ENCODE data around the gene ZYX.

Gene ZYX

DNA sequence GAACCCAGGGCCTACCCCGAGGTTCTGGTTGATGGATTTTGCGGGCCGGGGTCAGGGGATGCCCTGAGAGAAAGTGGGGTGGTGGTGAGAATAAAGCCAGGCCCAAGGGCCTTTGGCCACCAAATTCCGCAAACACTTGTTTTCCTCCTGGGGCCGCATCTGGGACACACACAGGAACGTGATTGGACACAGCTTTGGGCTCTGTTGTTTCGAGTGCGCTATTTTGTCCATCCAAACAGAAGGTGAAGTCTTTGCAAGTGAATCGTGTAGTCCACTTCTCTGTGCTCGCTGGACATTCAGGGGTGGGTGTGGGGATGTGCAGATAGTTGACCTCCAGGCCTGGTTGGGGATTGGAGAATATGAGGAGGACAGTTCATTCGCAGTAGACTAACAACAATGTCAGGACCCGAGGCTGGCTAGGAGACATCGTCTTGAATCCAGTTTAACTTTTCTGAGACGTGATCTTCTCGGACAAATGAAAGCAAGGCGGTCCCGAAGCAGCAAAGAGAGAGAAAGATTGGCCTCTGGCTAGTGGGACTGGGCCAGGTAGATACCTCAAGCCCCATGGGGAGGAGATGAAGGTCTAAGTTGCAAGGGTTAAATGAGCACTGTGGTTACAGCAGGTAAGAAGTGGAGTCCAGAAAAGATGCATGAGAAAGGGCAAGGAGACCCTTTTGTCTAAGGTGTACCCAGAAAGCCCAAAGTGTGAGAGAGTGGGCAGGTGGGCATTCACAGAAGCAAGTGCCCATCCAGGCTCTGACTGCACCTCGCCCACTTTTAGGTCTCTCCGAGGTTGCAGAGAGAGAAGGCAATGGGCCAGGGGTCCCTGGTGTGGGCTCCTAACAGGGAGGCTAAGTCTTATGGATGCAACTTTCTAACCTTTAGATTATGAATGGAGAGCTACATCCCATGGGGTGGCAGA lies 17.9 kb upstream of the ZYX start:
- Histone ChIP-seq H3K36me3 (ENCODE audit: control insufficient read depth, insufficient read depth, low read length, severe bottlenecking) (no peaks in the 10 kb centered on the region), H3K9ac (ENCODE audit: low read length) (peak overlapping the region; percentile 1), H3K4me1 (ENCODE audit: control insufficient read depth, insufficient read depth, low read length) (no peaks in the 10 kb centered on the region), H3K27me3 (replicated peaks; ENCODE audit: control insufficient read depth, insufficient read depth, low read length) (peaks cover 8% of the 10 kb centered on the region), H3K9me3 (ENCODE audit: control insufficient read depth, low read length) (no peaks in the 10 kb centered on the region), H3K4me3 (ENCODE audit: low read length) (peak overlapping the region; percentile 53)
- DNase-seq (ENCODE audit: low read depth): no peak

DNA sequence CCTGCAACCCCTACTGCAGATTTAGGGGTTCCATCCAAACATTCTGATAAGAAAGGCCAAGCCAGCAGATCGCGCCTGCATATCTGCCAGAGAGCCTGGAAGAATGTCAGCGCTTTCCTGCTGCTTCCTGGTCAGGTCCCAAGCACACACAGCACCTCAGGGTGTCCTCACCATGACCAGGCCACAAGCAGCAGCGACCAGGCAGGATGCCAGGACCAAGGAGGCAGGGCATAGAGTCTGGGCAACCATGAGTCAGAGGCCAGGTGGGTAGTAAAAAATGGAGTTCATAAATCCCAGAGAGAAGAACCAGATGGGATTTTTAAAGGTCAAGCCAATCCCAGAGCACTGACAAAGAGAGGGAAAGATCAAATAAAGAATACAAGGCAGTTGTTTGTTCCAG lies 13.2 kb upstream of the ZYX start:
- DNase-seq (ENCODE audit: low read depth): no peak
- Histone ChIP-seq H3K4me3 (ENCODE audit: low read length) (no peak overlapping the region), H3K4me1 (ENCODE audit: control insufficient read depth, insufficient read depth, low read length) (no peaks in the 10 kb centered on the region), H3K27me3 (replicated peaks; ENCODE audit: control insufficient read depth, insufficient read depth, low read length) (peaks cover 7% of the 10 kb centered on the region), H3K36me3 (ENCODE audit: control insufficient read depth, insufficient read depth, low read length, severe bottlenecking) (no peaks in the 10 kb centered on the region), H3K9me3 (ENCODE audit: control insufficient read depth, low read length) (no peaks in the 10 kb centered on the region), H3K9ac (ENCODE audit: low read length) (no peak overlapping the region)

DNA sequence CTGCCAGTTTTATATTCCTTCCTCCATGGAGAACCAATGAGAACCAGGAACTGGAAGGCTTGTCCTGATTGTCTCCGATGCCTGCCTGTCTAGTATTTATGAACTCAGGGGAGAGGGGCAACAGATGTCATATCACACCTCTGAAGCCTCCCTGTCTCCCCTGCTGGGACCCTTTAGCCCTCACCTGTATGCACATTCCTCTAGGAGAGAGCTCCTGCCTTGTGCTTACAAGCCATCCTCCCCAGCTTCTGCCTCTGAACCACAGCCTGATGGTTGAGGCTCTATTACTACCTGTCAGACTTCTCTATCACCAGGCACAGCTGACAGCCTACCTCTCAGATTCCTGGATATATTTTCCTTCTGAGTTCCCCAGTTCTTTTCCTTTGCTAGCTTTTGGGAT lies 12.8 kb upstream of the ZYX start:
- Histone ChIP-seq H3K27me3 (replicated peaks; ENCODE audit: control insufficient read depth, insufficient read depth, low read length) (peaks cover 3% of the 10 kb centered on the region), H3K4me1 (ENCODE audit: control insufficient read depth, insufficient read depth, low read length) (no peaks in the 10 kb centered on the region), H3K9ac (ENCODE audit: low read length) (no peak overlapping the region), H3K4me3 (ENCODE audit: low read length) (no peak overlapping the region), H3K9me3 (ENCODE audit: control insufficient read depth, low read length) (no peaks in the 10 kb centered on the region), H3K36me3 (ENCODE audit: control insufficient read depth, insufficient read depth, low read length, severe bottlenecking) (no peaks in the 10 kb centered on the region)
- no peak for DNase-seq (ENCODE audit: low read depth)

DNA sequence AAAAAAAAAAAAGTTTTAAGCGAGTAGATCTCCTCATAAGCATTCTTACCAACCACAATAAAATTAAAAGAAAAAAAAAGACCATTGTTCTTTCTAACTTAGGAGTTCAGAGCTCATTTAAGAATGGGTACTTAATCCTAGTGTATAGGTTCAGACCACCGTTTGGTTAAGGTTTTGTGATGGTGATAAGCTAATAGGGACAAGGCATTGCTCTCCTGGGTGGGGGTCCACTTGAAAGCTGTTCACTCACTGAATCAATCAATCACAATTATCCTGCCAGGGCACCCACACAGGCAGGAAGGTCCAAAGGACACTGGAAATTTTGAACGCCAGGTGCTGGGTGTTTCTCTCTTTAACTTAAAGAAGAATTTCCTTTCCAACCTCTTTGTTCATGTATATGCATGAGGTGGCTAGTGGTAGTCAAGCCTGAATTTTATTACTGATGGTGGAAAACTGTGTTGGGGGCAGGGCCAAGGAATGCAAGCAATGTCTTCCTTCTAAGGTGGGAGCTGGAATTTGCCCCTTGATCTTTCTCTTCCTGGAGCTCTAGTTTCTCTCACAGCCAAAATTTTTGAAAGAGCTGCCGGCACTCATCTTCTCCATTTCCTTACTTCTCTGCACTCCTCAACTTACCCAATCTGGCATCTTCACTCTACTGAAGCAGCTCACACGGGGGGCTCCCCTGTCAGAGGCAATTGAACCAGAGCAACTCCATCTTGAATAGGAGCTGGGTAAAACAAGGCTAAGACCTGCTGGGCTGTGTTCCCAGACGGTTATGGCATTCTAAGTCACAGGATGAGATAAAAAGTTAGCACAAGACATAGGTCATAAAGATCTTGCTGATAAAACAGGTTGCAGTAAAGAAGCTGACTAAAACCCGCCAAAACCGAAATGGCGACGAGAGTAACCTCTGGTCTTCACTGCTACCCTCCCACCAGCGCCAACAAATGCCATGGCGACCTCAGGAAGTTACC lies 11.2 kb upstream of the ZYX start:
- H3K9me3 ChIP-seq (ENCODE audit: control insufficient read depth, low read length): no peaks in the 10 kb centered on the region
- no peak overlapping the region for H3K9ac ChIP-seq (ENCODE audit: low read length)
- H3K4me1 ChIP-seq (ENCODE audit: control insufficient read depth, insufficient read depth, low read length): no peaks in the 10 kb centered on the region
- no peaks in the 10 kb centered on the region for H3K27me3 ChIP-seq (replicated peaks; ENCODE audit: control insufficient read depth, insufficient read depth, low read length)
- no peaks in the 10 kb centered on the region for H3K36me3 ChIP-seq (ENCODE audit: control insufficient read depth, insufficient read depth, low read length, severe bottlenecking)
- no peak overlapping the region for H3K4me3 ChIP-seq (ENCODE audit: low read length)
- DNase-seq (ENCODE audit: low read depth): no peak

DNA sequence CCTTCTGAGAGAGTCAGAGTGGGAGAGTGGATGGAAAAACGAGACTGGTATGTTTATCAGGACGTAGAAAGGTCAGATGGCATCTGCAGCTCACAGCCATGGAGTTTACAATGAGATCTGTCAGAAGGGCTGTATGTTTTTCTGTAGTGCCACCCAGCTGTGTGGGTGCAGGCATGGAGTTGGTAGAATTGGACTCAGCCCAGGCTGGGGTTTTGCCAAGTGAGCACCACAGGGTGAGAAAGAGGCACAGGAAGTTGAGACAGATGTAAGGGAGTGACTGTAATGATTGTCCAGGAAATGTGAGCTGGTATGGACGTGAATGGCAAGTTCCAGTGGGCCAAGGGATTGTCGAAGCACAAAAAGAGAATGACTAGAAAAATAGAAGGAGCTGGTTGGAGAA lies 9.1 kb upstream of the ZYX start:
- Histone ChIP-seq H3K4me1 (ENCODE audit: control insufficient read depth, insufficient read depth, low read length) (no peaks in the 10 kb centered on the region), H3K27me3 (replicated peaks; ENCODE audit: control insufficient read depth, insufficient read depth, low read length) (no peaks in the 10 kb centered on the region), H3K9ac (ENCODE audit: low read length) (no peak overlapping the region), H3K9me3 (ENCODE audit: control insufficient read depth, low read length) (no peaks in the 10 kb centered on the region), H3K4me3 (ENCODE audit: low read length) (no peak overlapping the region), H3K36me3 (ENCODE audit: control insufficient read depth, insufficient read depth, low read length, severe bottlenecking) (no peaks in the 10 kb centered on the region)
- no peak for DNase-seq (ENCODE audit: low read depth)

DNA sequence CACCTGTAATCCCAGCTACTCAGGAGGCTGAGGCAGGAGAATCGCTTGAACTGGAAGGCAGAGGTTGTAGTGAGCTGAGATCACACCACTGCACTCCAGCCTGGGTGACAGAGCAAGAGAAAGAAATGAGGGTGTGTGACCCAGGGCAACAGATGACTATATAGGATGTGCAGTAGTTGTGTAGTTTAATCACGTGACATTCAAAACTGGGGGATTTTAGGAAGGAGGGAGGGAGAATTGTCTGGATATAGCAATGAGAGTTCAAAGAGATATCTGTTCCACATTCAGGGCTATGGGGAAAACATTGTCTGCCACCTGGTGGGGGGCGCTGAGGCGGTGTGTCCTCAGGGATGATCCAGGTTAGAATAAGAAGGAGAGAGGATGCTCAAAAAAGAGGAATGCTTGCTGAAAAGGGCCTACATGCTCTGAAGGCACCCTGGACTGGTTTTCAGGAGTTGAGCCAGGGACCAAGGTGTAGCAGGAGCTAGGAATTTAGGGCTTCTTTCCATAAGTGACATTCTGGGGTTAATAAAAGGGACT lies 7.8 kb upstream of the ZYX start:
- Histone ChIP-seq H3K9ac (ENCODE audit: low read length) (no peak overlapping the region), H3K36me3 (ENCODE audit: control insufficient read depth, insufficient read depth, low read length, severe bottlenecking) (no peaks in the 10 kb centered on the region), H3K9me3 (ENCODE audit: control insufficient read depth, low read length) (no peaks in the 10 kb centered on the region), H3K4me3 (ENCODE audit: low read length) (no peak overlapping the region), H3K27me3 (replicated peaks; ENCODE audit: control insufficient read depth, insufficient read depth, low read length) (no peaks in the 10 kb centered on the region), H3K4me1 (ENCODE audit: control insufficient read depth, insufficient read depth, low read length) (no peaks in the 10 kb centered on the region)
- no peak for DNase-seq (ENCODE audit: low read depth)

DNA sequence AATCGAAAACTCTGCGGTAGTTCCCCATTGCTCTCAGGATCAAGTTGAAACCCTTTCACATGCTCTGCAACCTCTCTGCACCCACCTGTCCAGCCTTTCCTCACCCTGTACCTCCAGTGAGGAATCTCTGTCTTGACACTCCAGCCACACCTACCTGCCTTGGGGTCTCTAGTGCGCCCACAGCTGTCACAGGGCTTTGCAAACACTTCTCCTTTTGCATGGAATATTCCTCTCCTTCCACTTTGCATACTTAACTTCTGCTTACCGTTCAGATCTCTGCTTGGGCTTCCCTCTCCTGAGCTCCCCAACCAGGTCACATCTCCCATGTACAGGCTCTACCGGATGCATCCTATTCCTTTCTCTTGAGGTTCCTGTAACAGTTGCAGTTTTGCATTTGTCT lies 6.6 kb upstream of the ZYX start:
- Histone ChIP-seq H3K27me3 (replicated peaks; ENCODE audit: control insufficient read depth, insufficient read depth, low read length) (no peaks in the 10 kb centered on the region), H3K9me3 (ENCODE audit: control insufficient read depth, low read length) (no peaks in the 10 kb centered on the region), H3K9ac (ENCODE audit: low read length) (no peak overlapping the region), H3K4me1 (ENCODE audit: control insufficient read depth, insufficient read depth, low read length) (peaks cover 11% of the 10 kb centered on the region), H3K4me3 (ENCODE audit: low read length) (no peak overlapping the region), H3K36me3 (ENCODE audit: control insufficient read depth, insufficient read depth, low read length, severe bottlenecking) (no peaks in the 10 kb centered on the region)
- DNase-seq (ENCODE audit: low read depth): no peak

DNA sequence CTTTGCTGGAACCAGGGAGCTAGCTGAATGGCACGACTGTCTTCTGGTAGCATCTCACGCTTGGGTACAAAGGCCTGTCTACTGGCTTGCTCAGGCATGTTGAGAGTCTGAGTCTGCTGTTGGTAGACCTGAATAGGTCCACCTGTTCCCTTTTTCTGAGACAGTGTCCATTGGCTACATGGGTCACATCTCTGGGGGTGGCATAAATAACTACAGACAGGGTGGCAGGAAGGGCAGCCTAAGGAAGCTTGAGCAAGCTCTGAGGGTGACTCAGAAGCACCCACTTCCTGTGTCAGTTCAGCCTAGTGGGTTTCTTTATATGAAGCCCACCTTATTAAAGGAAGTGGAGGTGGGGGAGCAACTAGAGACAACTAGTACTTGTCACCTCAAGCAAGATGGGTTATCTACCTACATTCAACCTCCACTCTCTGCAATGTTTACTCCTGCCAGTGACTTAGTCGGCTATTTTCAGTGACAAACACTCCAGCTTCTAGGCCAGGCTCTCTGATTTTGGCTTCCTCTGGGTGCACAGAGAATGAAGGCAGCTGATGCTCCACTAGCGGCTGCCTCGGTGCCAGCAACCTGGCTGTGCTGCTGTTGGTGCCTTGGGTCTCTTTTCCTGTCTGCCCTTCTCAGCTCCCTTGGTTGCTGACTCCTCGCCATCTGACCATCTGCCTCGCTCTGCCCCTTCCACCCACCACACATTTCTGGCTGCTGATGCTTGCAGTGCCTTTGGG lies 5.7 kb upstream of the ZYX start:
- Histone ChIP-seq H3K9ac (ENCODE audit: low read length) (no peak overlapping the region), H3K4me1 (ENCODE audit: control insufficient read depth, insufficient read depth, low read length) (peaks cover 16% of the 10 kb centered on the region), H3K36me3 (ENCODE audit: control insufficient read depth, insufficient read depth, low read length, severe bottlenecking) (no peaks in the 10 kb centered on the region), H3K27me3 (replicated peaks; ENCODE audit: control insufficient read depth, insufficient read depth, low read length) (no peaks in the 10 kb centered on the region), H3K4me3 (ENCODE audit: low read length) (no peak overlapping the region), H3K9me3 (ENCODE audit: control insufficient read depth, low read length) (no peaks in the 10 kb centered on the region)
- DNase-seq (ENCODE audit: low read depth): no peak

DNA sequence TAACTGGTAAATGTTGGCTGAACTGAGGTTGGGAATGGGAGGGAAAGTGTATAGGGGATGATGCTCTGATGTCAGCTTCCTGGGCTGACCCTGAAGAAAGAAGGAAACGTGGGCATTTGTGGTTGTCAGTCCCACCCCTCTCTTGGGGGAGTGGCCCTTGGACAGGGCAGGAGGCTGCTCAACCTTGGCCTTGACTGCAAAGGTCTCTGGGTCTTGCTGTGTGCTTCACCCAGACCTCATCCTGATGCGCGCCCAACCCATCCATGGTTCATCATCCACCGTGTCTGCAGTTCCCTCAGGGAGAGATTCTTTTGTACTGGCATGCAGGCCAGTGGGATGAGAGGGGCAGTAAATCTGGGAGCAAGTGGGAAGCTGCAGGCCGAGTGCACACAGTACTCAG lies 4.7 kb upstream of the ZYX start:
- Histone ChIP-seq H3K36me3 (ENCODE audit: control insufficient read depth, insufficient read depth, low read length, severe bottlenecking) (no peaks in the 10 kb centered on the region), H3K9ac (ENCODE audit: low read length) (no peak overlapping the region), H3K4me3 (ENCODE audit: low read length) (no peak overlapping the region), H3K27me3 (replicated peaks; ENCODE audit: control insufficient read depth, insufficient read depth, low read length) (no peaks in the 10 kb centered on the region), H3K9me3 (ENCODE audit: control insufficient read depth, low read length) (no peaks in the 10 kb centered on the region), H3K4me1 (ENCODE audit: control insufficient read depth, insufficient read depth, low read length) (peaks cover 16% of the 10 kb centered on the region)
- no peak for DNase-seq (ENCODE audit: low read depth)

DNA sequence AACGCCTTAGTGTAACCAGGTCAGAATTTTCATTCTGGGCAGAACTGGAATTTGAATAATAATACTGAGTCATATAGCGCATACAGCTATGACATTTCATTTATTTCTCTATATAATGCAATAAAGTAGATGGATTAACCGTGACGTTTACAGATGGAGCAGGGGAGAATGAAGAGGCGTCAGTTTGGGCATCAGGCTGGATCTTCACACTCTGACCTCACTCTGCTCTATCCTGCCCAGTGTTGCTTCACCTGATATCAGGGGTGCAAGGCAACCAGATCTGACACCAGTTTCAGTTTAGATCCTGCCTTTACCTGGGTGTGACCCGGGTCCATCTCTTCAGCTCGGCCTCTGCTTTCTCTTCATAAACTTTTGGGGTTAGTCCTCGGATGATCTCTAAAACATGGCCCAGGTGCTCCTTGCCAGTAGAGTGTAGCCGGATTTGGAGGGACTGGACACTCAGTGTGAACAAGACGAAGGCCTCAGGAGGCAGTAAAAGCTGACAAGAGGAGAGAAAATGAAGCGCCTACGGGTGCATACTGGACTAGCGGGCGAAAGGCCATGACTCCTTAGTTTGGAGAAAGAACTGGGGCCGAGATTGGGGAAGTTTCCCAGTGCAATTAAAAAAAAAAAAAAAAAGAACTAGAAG lies 1.4 kb upstream of the ZYX start:
- H3K4me3 ChIP-seq (ENCODE audit: low read length): peak overlapping the region; percentile 86
- H3K9ac ChIP-seq (ENCODE audit: low read length): peak overlapping the region; percentile 96
- no peaks in the 10 kb centered on the region for H3K9me3 ChIP-seq (ENCODE audit: control insufficient read depth, low read length)
- no peaks in the 10 kb centered on the region for H3K27me3 ChIP-seq (replicated peaks; ENCODE audit: control insufficient read depth, insufficient read depth, low read length)
- peaks cover 11% of the 10 kb centered on the region for H3K36me3 ChIP-seq (ENCODE audit: control insufficient read depth, insufficient read depth, low read length, severe bottlenecking)
- peaks cover 38% of the 10 kb centered on the region for H3K4me1 ChIP-seq (ENCODE audit: control insufficient read depth, insufficient read depth, low read length)
- DNase-seq (ENCODE audit: low read depth): no peak
